ENCODE results near the gene ZNF385A. TPM values are rescaled to one million over a fixed set of nuclear protein-coding genes. Genes with fewer than 3 reads are reported as not detected.

Gene ZNF385A
- total and polyA plus RNA-seq, 2 of the 13 experiments (the other 11 are each of a cell fraction or from before 2014, with no cell fraction given): 0.44 to 0.67 TPM

GRCh38 chr12:54363618-54364017, 20.9 kb downstream of the ZNF385A start:
- peaks cover 28% of the 10 kb centered on the region for H3K4me1 ChIP-seq (ENCODE audit: insufficient read depth, low read length)
- H2AFZ ChIP-seq (ENCODE audit: low read length): no peak overlapping the region
- no peaks in the 10 kb centered on the region for H3K9me3 ChIP-seq (ENCODE audit: low read length)
- intact Hi-C loops (cut with micrococcal nuclease; ENCODE audit: unreplicated experiment) (loop anchor here (10.0 kb wide), 1 partner anchor 359 kb away; the partner anchor contains the start of genes HOXC8 and HOXC9), in situ Hi-C loops (cut with HindIII; ENCODE audit: extremely low pct_ligation_motif_present, low pct_unique_long_range_greater_than_20kb) (loop anchor here (5.0 to 10.0 kb wide), 3 partner anchors 66 to 349 kb away; no protein-coding TSS in a partner anchor)
- H3K4me3 ChIP-seq (replicated peaks in 1 of 3; ENCODE audit: insufficient read depth in 1 of 3, low read depth in 2 of 3, low read length in 3 of 3): no peak overlapping the region
- H3K4me2 ChIP-seq (ENCODE audit: low read depth, low read length): no peak overlapping the region
- H3K27me3 ChIP-seq (ENCODE audit: control insufficient read depth in 1 of 2, insufficient read depth in 2 of 2, low read length in 2 of 2): peaks cover 1 to 12% of the 10 kb centered on the region in 2 experiments; a peak in 2 of 5 replicates
- WGBS (ENCODE audit: low lambda C conversion rate): 41% methylated on average over 5 of the region's 6 CpGs
- H3K79me2 ChIP-seq (ENCODE audit: insufficient read depth, low read length): no peaks in the 10 kb centered on the region
- CTCF ChIA-PET (ENCODE audit: low intra/inter-chr PET ratio, low total read pairs): no interaction called here
- H3K36me3 ChIP-seq (replicated peaks in 1 of 2; ENCODE audit: control insufficient read depth in 1 of 2, insufficient read depth in 2 of 2, low read length in 2 of 2): no peaks in the 10 kb centered on the region
- no peak for DNase-seq (ENCODE audit: low spot score)
- ATAC-seq: no peak
- H3K27ac ChIP-seq (ENCODE audit: extremely low read length, insufficient read depth, low read length): no peak overlapping the region
- no peaks in the 10 kb centered on the region for H4K20me1 ChIP-seq (ENCODE audit: insufficient read depth, low read length)
- no peak overlapping the region for H3K9ac ChIP-seq (ENCODE audit: insufficient read depth, low read depth, low read length)
- POLR2A ChIA-PET: no interaction called here
- no peak for FAIRE-seq
- BruUV-seq (replicated peaks): no TSS peak
- no peak for TF ChIP-seq ZSCAN25 (CRISPR knock-in tag; IDR thresholded peaks at IDR 0.05)
- no peak for TF ChIP-seq SIN3B (IDR thresholded peaks at IDR 0.05; ENCODE audit: low read length)
- no peak for TF ChIP-seq ZNF264 (CRISPR knock-in tag; IDR thresholded peaks at IDR 0.05)
- TF ChIP-seq CREB1 (IDR thresholded peaks at IDR 0.05): no peak
- no peak for TF ChIP-seq CREB1 (CRISPR knock-in tag; IDR thresholded peaks at IDR 0.05)
- no peak for TF ChIP-seq ZNF430 (CRISPR knock-in tag; IDR thresholded peaks at IDR 0.05)
- TF ChIP-seq, protein P1, sequence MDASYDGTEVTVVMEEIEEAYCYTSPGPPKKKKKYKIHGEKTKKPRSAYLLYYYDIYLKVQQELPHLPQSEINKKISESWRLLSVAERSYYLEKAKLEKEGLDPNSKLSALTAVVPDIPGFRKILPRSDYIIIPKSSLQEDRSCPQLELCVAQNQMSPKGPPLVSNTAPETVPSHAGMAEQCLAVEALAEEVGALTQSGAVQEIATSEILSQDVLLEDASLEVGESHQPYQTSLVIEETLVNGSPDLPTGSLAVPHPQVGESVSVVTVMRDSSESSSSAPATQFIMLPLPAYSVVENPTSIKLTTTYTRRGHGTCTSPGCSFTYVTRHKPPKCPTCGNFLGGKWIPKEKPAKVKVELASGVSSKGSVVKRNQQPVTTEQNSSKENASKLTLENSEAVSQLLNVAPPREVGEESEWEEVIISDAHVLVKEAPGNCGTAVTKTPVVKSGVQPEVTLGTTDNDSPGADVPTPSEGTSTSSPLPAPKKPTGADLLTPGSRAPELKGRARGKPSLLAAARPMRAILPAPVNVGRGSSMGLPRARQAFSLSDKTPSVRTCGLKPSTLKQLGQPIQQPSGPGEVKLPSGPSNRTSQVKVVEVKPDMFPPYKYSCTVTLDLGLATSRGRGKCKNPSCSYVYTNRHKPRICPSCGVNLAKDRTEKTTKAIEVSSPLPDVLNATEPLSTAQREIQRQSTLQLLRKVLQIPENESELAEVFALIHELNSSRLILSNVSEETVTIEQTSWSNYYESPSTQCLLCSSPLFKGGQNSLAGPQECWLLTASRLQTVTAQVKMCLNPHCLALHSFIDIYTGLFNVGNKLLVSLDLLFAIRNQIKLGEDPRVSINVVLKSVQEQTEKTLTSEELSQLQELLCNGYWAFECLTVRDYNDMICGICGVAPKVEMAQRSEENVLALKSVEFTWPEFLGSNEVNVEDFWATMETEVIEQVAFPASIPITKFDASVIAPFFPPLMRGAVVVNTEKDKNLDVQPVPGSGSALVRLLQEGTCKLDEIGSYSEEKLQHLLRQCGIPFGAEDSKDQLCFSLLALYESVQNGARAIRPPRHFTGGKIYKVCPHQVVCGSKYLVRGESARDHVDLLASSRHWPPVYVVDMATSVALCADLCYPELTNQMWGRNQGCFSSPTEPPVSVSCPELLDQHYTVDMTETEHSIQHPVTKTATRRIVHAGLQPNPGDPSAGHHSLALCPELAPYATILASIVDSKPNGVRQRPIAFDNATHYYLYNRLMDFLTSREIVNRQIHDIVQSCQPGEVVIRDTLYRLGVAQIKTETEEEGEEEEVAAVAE (CRISPR knock-in tag; IDR thresholded peaks at IDR 0.05; ENCODE audit: borderline replicate concordance): no peak
- no peak for TF ChIP-seq HOXA5 (CRISPR knock-in tag; IDR thresholded peaks at IDR 0.05)
- no peak for TF ChIP-seq SOX13 (IDR thresholded peaks at IDR 0.05)
- no peak for TF ChIP-seq SOX13 (CRISPR knock-in tag; conservative IDR thresholded peaks at IDR 0.05 in 1 of 2, IDR thresholded peaks at IDR 0.05 in 1 of 2)
- TF ChIP-seq, protein P2, sequence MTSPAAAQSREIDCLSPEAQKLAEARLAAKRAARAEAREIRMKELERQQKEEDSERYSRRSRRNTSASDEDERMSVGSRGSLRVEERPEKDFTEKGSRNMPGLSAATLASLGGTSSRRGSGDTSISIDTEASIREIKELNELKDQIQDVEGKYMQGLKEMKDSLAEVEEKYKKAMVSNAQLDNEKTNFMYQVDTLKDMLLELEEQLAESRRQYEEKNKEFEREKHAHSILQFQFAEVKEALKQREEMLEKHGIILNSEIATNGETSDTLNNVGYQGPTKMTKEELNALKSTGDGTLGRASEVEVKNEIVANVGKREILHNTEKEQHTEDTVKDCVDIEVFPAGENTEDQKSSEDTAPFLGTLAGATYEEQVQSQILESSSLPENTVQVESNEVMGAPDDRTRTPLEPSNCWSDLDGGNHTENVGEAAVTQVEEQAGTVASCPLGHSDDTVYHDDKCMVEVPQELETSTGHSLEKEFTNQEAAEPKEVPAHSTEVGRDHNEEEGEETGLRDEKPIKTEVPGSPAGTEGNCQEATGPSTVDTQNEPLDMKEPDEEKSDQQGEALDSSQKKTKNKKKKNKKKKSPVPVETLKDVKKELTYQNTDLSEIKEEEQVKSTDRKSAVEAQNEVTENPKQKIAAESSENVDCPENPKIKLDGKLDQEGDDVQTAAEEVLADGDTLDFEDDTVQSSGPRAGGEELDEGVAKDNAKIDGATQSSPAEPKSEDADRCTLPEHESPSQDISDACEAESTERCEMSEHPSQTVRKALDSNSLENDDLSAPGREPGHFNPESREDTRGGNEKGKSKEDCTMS (CRISPR knock-in tag; conservative IDR thresholded peaks at IDR 0.05): no peak
- TF ChIP-seq MED13 (CRISPR knock-in tag; IDR thresholded peaks at IDR 0.05): no peak
- TF ChIP-seq POGK (CRISPR knock-in tag; conservative IDR thresholded peaks at IDR 0.05): no peak
- no peak for TF ChIP-seq ZFP36L2 (CRISPR knock-in tag; IDR thresholded peaks at IDR 0.05)
- TF ChIP-seq AGO1 (IDR thresholded peaks at IDR 0.05; ENCODE audit: low read depth, low read length, poor library complexity, severe bottlenecking): no peak
- TF ChIP-seq, protein P3, sequence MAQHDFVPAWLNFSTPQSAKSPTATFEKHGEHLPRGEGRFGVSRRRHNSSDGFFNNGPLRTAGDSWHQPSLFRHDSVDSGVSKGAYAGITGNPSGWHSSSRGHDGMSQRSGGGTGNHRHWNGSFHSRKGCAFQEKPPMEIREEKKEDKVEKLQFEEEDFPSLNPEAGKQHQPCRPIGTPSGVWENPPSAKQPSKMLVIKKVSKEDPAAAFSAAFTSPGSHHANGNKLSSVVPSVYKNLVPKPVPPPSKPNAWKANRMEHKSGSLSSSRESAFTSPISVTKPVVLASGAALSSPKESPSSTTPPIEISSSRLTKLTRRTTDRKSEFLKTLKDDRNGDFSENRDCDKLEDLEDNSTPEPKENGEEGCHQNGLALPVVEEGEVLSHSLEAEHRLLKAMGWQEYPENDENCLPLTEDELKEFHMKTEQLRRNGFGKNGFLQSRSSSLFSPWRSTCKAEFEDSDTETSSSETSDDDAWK (CRISPR knock-in tag; IDR thresholded peaks at IDR 0.05): no peak
- no peak for TF ChIP-seq ZNF205 (CRISPR knock-in tag; IDR thresholded peaks at IDR 0.05)

Data from HepG2 (cell line).